ENCODE measurements around the gene ATP11A.
A peak's percentile ranks its signal among the peaks of the same experiment; 100 is the strongest.
"Not testable (repeated sequence)": the region's sequence is repeated elsewhere in the genome, so short reads cannot be mapped to it uniquely, and the experiment has no call there.

The ATP11A gene

DNA sequence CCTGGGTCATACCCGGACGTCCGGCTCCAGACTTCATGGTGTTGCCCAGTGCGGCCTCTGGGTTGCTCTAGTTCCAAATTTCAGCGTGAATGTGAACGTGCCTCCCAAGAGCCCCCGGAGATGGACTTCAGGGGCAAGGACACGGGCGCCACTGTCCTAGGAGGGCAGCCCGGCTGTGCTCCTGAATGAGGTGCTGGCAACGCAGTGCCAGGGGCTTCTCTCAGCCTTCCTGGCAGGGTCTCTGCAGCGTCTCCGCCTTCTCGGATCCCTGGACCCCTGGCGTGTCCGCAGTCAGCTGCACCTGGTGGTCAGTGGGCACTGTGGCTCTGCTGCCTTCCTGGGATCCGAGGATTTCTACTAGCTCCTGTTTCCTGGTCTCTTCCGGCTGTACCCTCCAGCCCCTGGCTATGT, 177.5 kb downstream of the ATP11A start:
- Histone ChIP-seq H3K36me3 (replicated peaks) (no peaks in the 10 kb centered on the region), H3K9me3 (no peaks in the 10 kb centered on the region), H3K4me1 (no peaks in the 10 kb centered on the region), H3K27me3 (ENCODE audit: low read depth) (no peaks in the 10 kb centered on the region), H3K4me3 (no peak overlapping the region)
- in situ Hi-C loops (cut with MboI; ENCODE audit: low sequenced_read_pairs) = no loop called here
- no peak for DNase-seq (ENCODE audit: low spot score in 2 of 2)

DNA sequence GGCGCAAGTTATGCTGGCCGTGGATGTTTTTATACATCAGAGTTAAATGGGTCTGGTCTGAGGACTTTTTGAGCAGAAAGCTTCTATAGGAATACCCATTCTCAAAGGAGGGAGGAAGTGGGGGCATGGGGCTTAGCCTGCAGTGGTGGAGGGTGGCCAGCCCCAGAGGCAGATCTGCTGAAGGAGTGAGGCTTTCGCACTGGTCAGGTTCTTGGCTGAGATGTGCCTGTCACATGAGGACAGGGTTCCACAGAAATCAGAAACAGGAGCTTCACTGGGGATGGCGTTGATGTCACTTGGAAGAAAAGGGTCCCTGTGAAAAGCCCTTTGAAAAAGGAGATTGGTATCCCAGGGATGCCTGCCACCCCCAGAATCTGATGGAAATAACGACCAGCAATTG, 178.5 kb downstream of the ATP11A start:
- Histone ChIP-seq H3K9me3 (no peaks in the 10 kb centered on the region), H3K4me3 (no peak overlapping the region), H3K27me3 (ENCODE audit: low read depth) (no peaks in the 10 kb centered on the region), H3K36me3 (replicated peaks) (no peaks in the 10 kb centered on the region), H3K4me1 (no peaks in the 10 kb centered on the region)
- in situ Hi-C loops (cut with MboI; ENCODE audit: low sequenced_read_pairs) = no loop called here
- no peak for DNase-seq (ENCODE audit: low spot score in 2 of 2)

DNA sequence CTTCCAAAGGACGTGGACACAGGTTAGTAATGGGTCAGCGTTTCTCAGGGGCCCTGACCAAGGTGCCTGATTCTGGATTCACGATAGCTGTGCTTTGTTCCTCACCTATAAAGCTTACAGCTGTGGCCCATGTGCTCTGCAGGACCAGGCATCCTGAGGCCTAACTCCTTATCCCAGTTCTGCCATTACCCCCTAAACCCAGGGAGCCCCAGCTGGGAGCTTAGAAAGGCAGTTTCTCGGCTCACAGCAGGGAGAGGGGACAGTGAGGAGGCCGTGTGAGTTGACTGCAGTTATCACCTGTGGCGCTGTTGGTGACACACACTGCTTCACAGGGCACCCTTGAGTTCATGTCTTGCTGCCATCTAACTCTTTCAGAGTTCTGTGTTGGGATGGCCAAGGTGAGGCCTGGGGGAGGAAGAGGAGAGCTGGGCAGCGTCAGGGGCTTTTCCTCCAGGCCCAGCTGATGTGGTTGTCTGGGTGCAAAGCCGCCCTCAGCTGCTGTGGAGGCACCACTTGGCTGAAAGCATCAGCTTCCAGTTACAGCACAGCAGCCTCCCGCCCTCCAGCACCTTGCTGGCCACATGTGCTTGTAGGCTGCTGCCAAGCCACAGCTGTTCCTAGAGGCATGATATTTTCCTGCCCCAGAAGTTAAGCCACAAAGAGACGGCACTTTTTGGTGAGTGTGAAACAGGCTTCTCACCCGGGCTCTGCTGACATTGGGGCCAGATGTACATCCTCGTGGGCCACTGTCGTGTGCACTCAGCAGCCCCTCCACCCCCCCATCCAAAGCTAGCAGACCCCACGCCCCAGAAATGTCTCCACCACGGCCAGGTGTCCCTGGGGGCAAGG, 179.6 kb downstream of the ATP11A start:
- H3K4me3 ChIP-seq = no peak overlapping the region
- in situ Hi-C loops (cut with MboI; ENCODE audit: low sequenced_read_pairs) = loop anchor here (10.0 kb wide), 1 partner anchor 225 kb away; no protein-coding TSS in a partner anchor
- H3K27me3 ChIP-seq (ENCODE audit: low read depth) = no peaks in the 10 kb centered on the region
- no peaks in the 10 kb centered on the region for H3K36me3 ChIP-seq (replicated peaks)
- no peaks in the 10 kb centered on the region for H3K9me3 ChIP-seq
- no peaks in the 10 kb centered on the region for H3K4me1 ChIP-seq
- DNase-seq (ENCODE audit: low spot score in 2 of 2) = peak in 1 of 2 experiments; percentile 3

DNA sequence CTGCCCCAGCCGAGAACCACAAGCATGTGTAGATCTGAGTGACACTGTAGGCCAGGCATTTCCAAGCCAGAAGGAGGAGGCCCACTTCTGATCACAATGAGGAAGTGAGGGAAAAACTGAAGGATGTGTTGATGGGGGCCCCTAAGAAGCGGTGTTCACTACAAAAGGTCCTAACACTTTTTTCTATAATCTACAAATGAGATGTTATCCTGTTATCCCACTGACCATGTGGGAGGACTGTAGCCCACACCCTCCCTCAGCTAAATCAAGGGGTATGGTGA, 180.2 kb downstream of the ATP11A start:
- no peak overlapping the region for H3K4me3 ChIP-seq
- DNase-seq (ENCODE audit: low spot score in 2 of 2) = no peak
- H3K27me3 ChIP-seq (ENCODE audit: low read depth) = no peaks in the 10 kb centered on the region
- in situ Hi-C loops (cut with MboI; ENCODE audit: low sequenced_read_pairs) = loop anchor here (10.0 kb wide), 1 partner anchor 225 kb away; no protein-coding TSS in a partner anchor
- no peaks in the 10 kb centered on the region for H3K9me3 ChIP-seq
- H3K4me1 ChIP-seq = no peaks in the 10 kb centered on the region
- 0 out of 2 replicates have a peak, but pooled peaks cover 3% of the 10 kb centered on the region for H3K36me3 ChIP-seq (replicated peaks)

DNA sequence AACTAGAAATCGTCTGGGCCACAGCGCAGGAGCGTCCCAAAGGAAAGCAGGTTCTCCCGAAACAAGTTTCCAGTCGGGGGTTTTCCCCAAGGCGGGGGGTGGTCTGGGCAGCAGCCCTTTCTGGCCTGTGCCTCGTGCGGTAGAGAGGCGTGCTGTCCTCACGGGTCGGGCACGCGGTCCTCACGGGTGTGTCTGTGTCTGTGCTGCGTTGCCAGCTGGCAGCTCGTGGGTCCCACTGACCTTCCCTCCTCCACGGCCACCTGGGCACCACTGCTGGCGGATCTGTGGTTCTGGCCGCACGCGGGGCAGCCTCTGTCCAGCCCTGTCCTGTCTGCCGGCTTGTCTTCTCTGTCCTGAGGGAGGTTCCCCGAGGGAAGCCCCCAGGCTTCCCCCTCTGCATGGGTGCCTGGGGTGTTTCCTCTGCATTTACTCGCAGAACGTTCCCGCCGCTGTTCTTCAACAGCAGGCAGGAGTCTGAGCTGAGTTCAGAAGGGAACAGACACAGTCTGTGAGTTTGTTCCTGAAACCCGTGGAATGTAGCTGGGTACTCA, 181.0 kb downstream of the ATP11A start:
- Histone ChIP-seq H3K4me3 (no peak overlapping the region), H3K36me3 (replicated peaks) (0 out of 2 replicates have a peak, but pooled peaks cover 3% of the 10 kb centered on the region), H3K4me1 (no peaks in the 10 kb centered on the region), H3K27me3 (ENCODE audit: low read depth) (no peaks in the 10 kb centered on the region), H3K9me3 (no peaks in the 10 kb centered on the region)
- peak in 1 of 2 experiments; percentile 4 for DNase-seq (ENCODE audit: low spot score in 2 of 2)
- in situ Hi-C loops (cut with MboI; ENCODE audit: low sequenced_read_pairs) = loop anchor here (10.0 kb wide), 1 partner anchor 226 kb away; no protein-coding TSS in a partner anchor

DNA sequence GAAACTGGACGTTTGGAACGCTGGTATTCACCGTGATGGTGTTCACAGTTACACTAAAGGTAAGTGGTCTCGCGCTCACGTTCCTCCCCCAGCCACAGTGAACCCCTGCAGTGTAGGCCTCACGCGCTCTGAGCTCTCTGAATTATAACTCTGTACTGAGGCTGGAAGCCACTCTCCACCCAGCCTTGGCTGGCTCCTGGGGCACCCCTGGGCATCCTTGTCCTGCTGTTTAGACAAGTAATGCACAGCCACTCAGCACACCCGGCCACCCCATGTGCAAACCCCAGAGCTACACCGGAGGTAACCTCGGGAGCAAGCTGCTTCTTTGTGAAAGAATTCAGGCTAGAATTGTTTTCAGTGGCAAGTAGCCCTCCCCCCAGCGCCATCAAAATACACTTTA, 181.9 kb downstream of the ATP11A start:
- no peaks in the 10 kb centered on the region for H3K9me3 ChIP-seq
- in situ Hi-C loops (cut with MboI; ENCODE audit: low sequenced_read_pairs) = loop anchor here (10.0 kb wide), 1 partner anchor 227 kb away; no protein-coding TSS in a partner anchor
- DNase-seq (ENCODE audit: low spot score in 2 of 2) = peak in 1 of 2 experiments; percentile 5

DNA sequence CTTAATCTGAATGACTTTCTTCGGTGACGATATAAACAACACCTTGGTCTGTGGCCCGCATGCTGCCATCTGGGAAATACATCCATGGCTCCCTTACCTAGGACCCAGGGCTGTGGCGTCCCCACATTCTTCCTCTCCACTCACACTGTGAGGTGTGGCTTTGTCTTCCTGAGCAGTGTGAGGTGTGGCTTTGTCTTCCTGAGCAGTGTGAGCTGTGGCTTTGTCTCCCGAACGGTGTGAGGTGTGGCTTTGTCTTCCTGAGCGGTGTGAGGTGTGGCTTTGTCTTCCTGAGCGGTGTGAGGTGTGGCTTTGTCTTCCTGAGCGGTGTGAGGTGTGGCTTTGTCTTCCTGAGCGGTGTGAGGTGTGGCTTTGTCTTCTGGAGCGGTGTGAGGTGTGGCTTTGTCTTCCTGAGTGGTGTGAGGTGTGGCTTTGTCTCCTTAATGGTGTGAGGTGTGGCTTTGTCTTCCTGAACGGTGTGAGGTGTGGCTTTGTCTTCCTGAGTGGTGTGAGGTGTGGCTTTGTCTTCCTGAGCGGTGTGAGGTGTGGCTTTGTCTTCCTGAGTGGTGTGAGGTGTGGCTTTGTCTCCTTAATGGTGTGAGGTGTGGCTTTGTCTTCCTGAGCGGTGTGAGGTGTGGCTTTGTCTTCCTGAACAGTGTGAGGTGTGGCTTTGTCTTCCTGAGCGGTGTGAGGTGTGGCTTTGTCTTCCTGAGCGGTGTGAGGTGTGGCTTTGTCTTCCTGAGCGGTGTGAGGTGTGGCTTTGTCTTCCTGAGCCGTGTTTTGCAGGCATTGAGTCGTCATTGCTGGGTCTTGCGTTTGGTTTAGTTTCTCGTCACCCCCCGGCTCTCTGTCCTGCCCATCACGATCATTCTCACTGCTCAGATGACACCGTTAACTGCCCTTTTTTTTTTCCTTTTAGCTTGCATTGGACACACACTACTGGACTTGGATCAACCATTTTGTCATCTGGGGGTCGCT, 183.1 kb downstream of the ATP11A start:
- not testable (repeated sequence) for H3K9me3 ChIP-seq; H3K4me1 ChIP-seq; H3K4me3 ChIP-seq; H3K36me3 ChIP-seq (replicated peaks); H3K27me3 ChIP-seq (ENCODE audit: low read depth); DNase-seq (ENCODE audit: low spot score in 2 of 2)
- in situ Hi-C loops (cut with MboI; ENCODE audit: low sequenced_read_pairs) = loop anchor here (10.0 kb wide), 1 partner anchor 228 kb away; no protein-coding TSS in a partner anchor

More for the DNA sequence above, 181.9 kb downstream of the ATP11A start:
- Histone ChIP-seq H3K4me1 (no peaks in the 10 kb centered on the region), H3K4me3 (no peak overlapping the region), H3K27me3 (ENCODE audit: low read depth) (no peaks in the 10 kb centered on the region), H3K36me3 (replicated peaks) (0 out of 2 replicates have a peak, but pooled peaks cover 3% of the 10 kb centered on the region)

DNA sequence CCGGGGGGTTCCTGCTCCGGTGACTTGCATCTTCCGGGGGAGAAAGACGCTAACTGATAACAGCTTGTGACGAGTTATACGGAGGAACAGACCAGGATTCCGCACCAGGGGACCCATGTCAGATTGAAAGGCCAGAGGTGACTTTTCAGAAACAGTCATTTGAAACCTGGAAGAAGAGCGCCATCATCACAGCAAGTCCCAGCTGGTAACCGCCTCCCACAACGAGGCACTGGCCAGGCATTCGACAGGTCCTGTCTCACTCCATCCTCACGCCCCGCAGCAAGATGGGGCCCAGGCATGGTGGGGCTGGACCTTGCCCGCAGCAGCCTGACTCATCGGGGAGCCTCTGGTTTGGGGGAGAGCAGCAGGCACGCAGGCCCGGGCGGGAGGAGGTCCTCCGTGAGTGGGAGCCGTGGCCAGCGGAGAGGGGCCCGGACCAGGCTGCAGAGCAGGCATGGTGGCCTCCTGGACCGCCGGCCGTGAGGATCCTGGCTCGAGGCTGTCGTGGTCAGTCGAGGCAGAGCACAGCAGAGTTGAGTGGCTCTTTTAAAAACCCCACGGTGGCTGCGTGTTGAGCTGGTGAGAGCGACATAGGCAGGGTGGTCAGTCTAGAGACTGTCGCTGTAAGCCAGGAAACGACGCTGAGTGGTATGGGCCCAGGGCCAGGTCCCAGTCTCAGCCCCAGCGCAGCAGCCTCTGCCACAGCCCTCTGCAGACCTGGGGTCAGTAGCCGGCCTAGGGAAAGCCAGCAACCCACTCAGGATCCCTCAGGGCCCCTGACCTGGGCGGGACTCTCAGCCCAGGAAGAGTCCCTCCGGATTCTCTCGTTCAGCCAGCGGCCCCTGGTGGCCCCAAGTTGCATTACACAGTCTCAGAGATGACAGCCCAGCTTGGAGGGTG, 184.3 kb downstream of the ATP11A start:
- Histone ChIP-seq H3K36me3 (replicated peaks) (0 out of 2 replicates have a peak, but pooled peaks cover 5% of the 10 kb centered on the region), H3K4me1 (no peaks in the 10 kb centered on the region), H3K4me3 (no peak overlapping the region), H3K27me3 (ENCODE audit: low read depth) (no peaks in the 10 kb centered on the region), H3K9me3 (no peaks in the 10 kb centered on the region)
- peak; percentile 28 to 86 for DNase-seq (ENCODE audit: low spot score in 2 of 2)
- in situ Hi-C loops (cut with MboI; ENCODE audit: low sequenced_read_pairs) = loop anchor here (10.0 kb wide), 1 partner anchor 229 kb away; no protein-coding TSS in a partner anchor

DNA sequence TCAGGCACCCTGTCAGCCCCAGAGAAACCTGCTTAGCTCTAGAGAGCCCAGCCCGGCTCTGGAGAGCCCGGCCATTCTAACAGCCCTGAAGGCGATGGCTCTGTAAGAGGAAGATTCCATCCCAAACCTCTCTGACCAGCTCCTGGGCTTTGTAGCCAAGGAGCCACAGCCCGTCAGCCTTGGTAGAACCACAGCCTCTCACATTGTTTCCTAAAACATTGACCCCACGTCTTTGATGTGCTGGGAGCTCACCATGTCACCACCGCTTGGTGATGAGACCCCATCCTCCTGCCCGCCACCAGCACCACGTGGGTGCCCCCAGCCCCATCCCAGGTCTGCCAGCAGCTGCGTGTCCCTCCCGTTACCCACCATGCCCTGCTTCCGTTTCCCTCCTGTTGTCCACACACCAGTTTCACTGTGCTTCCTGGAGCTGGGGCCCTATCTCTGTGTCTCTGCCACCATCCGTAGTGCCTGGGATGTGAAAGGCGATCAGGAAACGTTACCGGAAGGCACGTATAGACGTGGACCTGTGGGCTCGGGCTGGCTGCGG, 185.0 kb downstream of the ATP11A start:
- H3K27me3 ChIP-seq (ENCODE audit: low read depth) = no peaks in the 10 kb centered on the region
- no peak overlapping the region for H3K4me3 ChIP-seq
- no peak for DNase-seq (ENCODE audit: low spot score in 2 of 2)
- H3K36me3 ChIP-seq (replicated peaks) = 0 out of 2 replicates have a peak, but pooled peaks cover 5% of the 10 kb centered on the region
- H3K4me1 ChIP-seq = no peaks in the 10 kb centered on the region
- in situ Hi-C loops (cut with MboI; ENCODE audit: low sequenced_read_pairs) = loop anchor here (10.0 kb wide), 1 partner anchor 230 kb away; no protein-coding TSS in a partner anchor
- H3K9me3 ChIP-seq = no peaks in the 10 kb centered on the region

DNA sequence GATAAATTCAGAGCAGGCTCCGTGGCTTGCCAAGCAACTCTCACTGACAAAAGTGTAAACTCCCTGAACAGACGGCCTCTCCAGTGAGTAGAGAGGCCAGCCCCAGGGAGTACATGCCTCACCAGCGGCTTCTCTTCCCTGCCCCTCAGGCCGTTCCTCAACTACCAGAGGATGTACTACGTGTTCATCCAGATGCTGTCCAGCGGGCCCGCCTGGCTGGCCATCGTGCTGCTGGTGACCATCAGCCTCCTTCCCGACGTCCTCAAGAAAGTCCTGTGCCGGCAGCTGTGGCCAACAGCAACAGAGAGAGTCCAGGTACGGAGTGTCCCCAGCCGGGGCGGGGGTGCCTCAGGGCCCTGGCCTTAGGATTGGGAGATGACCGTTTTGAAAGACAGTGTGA, 185.8 kb downstream of the ATP11A start:
- DNase-seq (ENCODE audit: low spot score in 2 of 2) = no peak
- 0 out of 2 replicates have a peak, but pooled peaks cover 5% of the 10 kb centered on the region for H3K36me3 ChIP-seq (replicated peaks)
- in situ Hi-C loops (cut with MboI; ENCODE audit: low sequenced_read_pairs) = loop anchor here (10.0 kb wide), 1 partner anchor 231 kb away; no protein-coding TSS in a partner anchor
- no peaks in the 10 kb centered on the region for H3K27me3 ChIP-seq (ENCODE audit: low read depth)
- no peaks in the 10 kb centered on the region for H3K4me1 ChIP-seq
- no peak overlapping the region for H3K4me3 ChIP-seq
- H3K9me3 ChIP-seq = no peaks in the 10 kb centered on the region

DNA sequence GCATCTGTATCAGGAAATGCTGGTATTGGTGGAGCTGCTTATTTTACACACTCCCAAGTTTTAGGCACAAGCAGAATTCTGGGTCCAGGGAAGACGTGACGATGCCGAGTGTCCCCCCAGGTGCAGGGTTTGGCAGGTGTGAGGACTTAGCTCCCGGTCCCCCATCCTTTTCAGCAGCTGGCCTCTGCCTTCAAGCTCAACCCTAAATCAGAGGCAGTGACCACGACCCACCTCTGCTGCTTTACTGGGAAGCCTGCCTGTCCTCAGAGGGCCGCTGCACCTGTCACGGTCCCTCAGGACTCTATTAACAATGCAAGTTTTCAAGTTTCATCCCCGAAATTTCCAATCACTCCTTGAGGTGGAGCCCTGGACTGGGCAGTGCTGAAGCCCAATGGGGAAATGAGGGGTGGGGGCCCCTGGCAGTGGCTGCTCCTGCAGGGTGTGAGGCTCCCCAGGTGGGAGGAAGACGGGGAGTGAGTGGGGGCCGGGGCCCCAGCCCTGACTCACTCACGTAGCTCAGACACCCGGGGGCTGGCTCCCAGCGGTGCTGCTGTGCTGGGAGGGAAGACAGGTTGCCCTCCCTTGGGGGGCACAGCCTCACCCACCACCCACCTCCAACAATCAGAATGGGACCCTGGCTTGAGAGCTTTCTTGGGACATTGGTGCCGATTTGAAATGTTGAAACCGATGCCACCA, 186.6 kb downstream of the ATP11A start:
- no peak overlapping the region for H3K4me3 ChIP-seq
- H3K27me3 ChIP-seq (ENCODE audit: low read depth) = no peaks in the 10 kb centered on the region
- H3K9me3 ChIP-seq = no peaks in the 10 kb centered on the region
- no peaks in the 10 kb centered on the region for H3K4me1 ChIP-seq
- DNase-seq (ENCODE audit: low spot score in 2 of 2) = no peak
- 0 out of 2 replicates have a peak, but pooled peaks cover 5% of the 10 kb centered on the region for H3K36me3 ChIP-seq (replicated peaks)
- in situ Hi-C loops (cut with MboI; ENCODE audit: low sequenced_read_pairs) = loop anchor here (10.0 kb wide), 1 partner anchor 232 kb away; no protein-coding TSS in a partner anchor

DNA sequence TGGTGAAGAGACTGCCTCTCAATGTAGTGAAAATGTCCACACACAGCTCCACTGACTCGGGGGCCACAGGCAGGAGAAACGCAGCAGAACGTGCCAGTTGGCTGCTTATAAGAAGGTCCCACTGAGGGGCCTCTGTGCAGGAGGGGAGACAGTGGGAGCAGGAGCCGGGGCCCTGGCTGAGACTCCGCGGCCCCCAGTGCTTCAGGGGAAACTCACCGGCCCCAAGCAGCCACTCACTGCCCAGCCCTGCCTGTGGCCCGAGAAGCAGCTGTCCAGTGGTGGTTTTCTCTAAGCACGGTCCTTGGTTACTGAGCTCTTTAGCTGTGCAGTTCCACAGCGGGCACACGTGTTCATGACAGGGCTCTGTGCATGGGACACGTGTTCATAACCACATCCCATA, 187.2 kb downstream of the ATP11A start:
- in situ Hi-C loops (cut with MboI; ENCODE audit: low sequenced_read_pairs) = loop anchor here (10.0 kb wide), 1 partner anchor 232 kb away; no protein-coding TSS in a partner anchor
- no peak for DNase-seq (ENCODE audit: low spot score in 2 of 2)
- H3K27me3 ChIP-seq (ENCODE audit: low read depth) = no peaks in the 10 kb centered on the region
- no peaks in the 10 kb centered on the region for H3K9me3 ChIP-seq
- H3K4me1 ChIP-seq = no peaks in the 10 kb centered on the region
- H3K36me3 ChIP-seq (replicated peaks) = 0 out of 2 replicates have a peak, but pooled peaks cover 5% of the 10 kb centered on the region
- H3K4me3 ChIP-seq = no peak overlapping the region
